HepG2 (cell line): Measurements from ENCODE around the gene VEGFA. TPM values are rescaled to one million over a fixed set of nuclear protein-coding genes. Genes with fewer than 3 reads are reported as not detected.

ENCODE experiments used
- CHD2 ChIP-seq: IDR thresholded peaks from 2 replicates; pipeline ENCODE4 v1.6.1; 2011; ENCODE audit warnings: low read depth, low read length, improper control_type of control experiment
- DPF2 ChIP-seq: sonication (generic); formaldehyde crosslinking; IDR thresholded peaks from 2 replicates; pipeline ENCODE4 v1.4.0; 2020; ENCODE audit warnings: mild to moderate bottlenecking, low read depth, missing genetic modification reagents, borderline replicate concordance
- EP300 ChIP-seq, 3 experiments: sonication (generic) in 1 of 3; formaldehyde crosslinking in 1 of 3; IDR thresholded peaks; 2 replicates each; pipeline versions ENCODE4 v1.5.1 to v1.6.1; 2011 to 2020; ENCODE audit warnings: low read depth in 2 of 3, low read length in 2 of 3, borderline replicate concordance in 1 of 3, improper control_type of control experiment in 1 of 3, mild to moderate bottlenecking in 1 of 3, missing genetic modification reagents in 1 of 3, moderate library complexity in 1 of 3
- GABPB1 ChIP-seq: IDR thresholded peaks from 2 replicates; pipeline ENCODE4 v1.6.1; 2016; ENCODE audit warnings: mild to moderate bottlenecking, missing genetic modification reagents, moderate library complexity, missing compliant biosample characterization
- ISL2 ChIP-seq: sonication (generic); formaldehyde crosslinking; IDR thresholded peaks from 2 replicates; pipeline ENCODE4 v1.5.0; 2020; ENCODE audit warnings: missing genetic modification reagents
- ISX ChIP-seq: sonication (generic); formaldehyde crosslinking; conservative IDR thresholded peaks from 2 replicates; pipeline ENCODE4 v1.5.0; 2020; ENCODE audit warnings: missing genetic modification reagents
- MAFG ChIP-seq: sonication (generic); formaldehyde crosslinking; IDR thresholded peaks from 2 replicates; pipeline ENCODE4 v1.5.1; 2020; ENCODE audit warnings: mild to moderate bottlenecking, missing genetic modification reagents
- PHF5A ChIP-seq: IDR thresholded peaks from one replicate; pipeline ENCODE4 v1.6.1; 2018; ENCODE audit warnings: low read depth, missing genetic modification reagents; ENCODE audit not compliant: unreplicated experiment
- PTBP1 ChIP-seq: fragments of 200-400 bp; formaldehyde crosslinking; IDR thresholded peaks from 2 replicates; pipeline ENCODE4 v1.6.1; 2018; ENCODE audit warnings: low read length, low read depth; ENCODE audit not compliant: poor library complexity, severe bottlenecking
- SETDB1 ChIP-seq: sonication (generic); formaldehyde crosslinking; IDR thresholded peaks from 2 replicates; pipeline ENCODE4 v1.5.1; 2020; ENCODE audit warnings: missing genetic modification reagents, mild to moderate bottlenecking, borderline replicate concordance
- SOX13 ChIP-seq, 3 experiments: fragments of 450-650 bp in 1 of 3; sonication (generic) in 1 of 3; formaldehyde crosslinking in 1 of 3; IDR thresholded peaks in 2 of 3; conservative IDR thresholded peaks in 1 of 3; 2 replicates each; pipeline versions ENCODE4 v1.5.0 to v1.6.1; 2016 to 2020; ENCODE audit warnings: antibody characterized with exemption in 1 of 3, mild to moderate bottlenecking in 1 of 3, missing compliant biosample characterization in 1 of 3, missing genetic modification reagents in 1 of 3, moderate library complexity in 1 of 3
- TCF7 ChIP-seq: sonication (generic); IDR thresholded peaks from 2 replicates; pipeline ENCODE4 v1.6.1; 2016; ENCODE audit warnings: antibody characterized with exemption, low read depth
- ZKSCAN5 ChIP-seq: sonication (generic); formaldehyde crosslinking; IDR thresholded peaks from 2 replicates; pipeline ENCODE4 v1.5.1; 2020; ENCODE audit warnings: mild to moderate bottlenecking, missing genetic modification reagents
- ZNF224 ChIP-seq: sonication (generic); formaldehyde crosslinking; IDR thresholded peaks from 2 replicates; pipeline ENCODE4 v1.5.0; 2020; ENCODE audit warnings: mild to moderate bottlenecking, missing genetic modification reagents
- ZNF234 ChIP-seq: sonication (generic); formaldehyde crosslinking; conservative IDR thresholded peaks from 2 replicates; pipeline ENCODE4 v1.5.1; 2020; ENCODE audit warnings: mild to moderate bottlenecking, missing genetic modification reagents
- ZNF296 ChIP-seq: sonication (generic); formaldehyde crosslinking; conservative IDR thresholded peaks from 2 replicates; pipeline ENCODE4 v1.5.0; 2020; ENCODE audit warnings: mild to moderate bottlenecking, missing genetic modification reagents
- ZNF333 ChIP-seq: sonication (generic); formaldehyde crosslinking; IDR thresholded peaks from 2 replicates; pipeline ENCODE4 v1.4.0; 2020; ENCODE audit warnings: mild to moderate bottlenecking, missing genetic modification reagents, borderline replicate concordance
- ZNF34 ChIP-seq: sonication (generic); formaldehyde crosslinking; IDR thresholded peaks from 2 replicates; pipeline ENCODE4 v1.4.0; 2020; ENCODE audit warnings: mild to moderate bottlenecking, missing genetic modification reagents, borderline replicate concordance
- ZNF781 ChIP-seq: sonication (generic); formaldehyde crosslinking; IDR thresholded peaks from 2 replicates; pipeline ENCODE4 v1.5.1; 2020; ENCODE audit warnings: borderline replicate concordance, mild to moderate bottlenecking, missing genetic modification reagents; ENCODE audit errors: not compliant biosample characterization
- ZNF839 ChIP-seq: sonication (generic); formaldehyde crosslinking; IDR thresholded peaks from 2 replicates; pipeline ENCODE4 v1.4.0; 2020; ENCODE audit warnings: missing genetic modification reagents, mild to moderate bottlenecking, borderline replicate concordance
- ZNF879 ChIP-seq: sonication (generic); formaldehyde crosslinking; IDR thresholded peaks from 2 replicates; pipeline ENCODE4 v1.8.1; 2023; ENCODE audit warnings: missing genetic modification reagents
- ZSCAN22 ChIP-seq: sonication (generic); formaldehyde crosslinking; IDR thresholded peaks from 2 replicates; pipeline ENCODE4 v1.4.0; 2020; ENCODE audit warnings: mild to moderate bottlenecking, missing genetic modification reagents
- polyA plus RNA-seq, 8 experiments: library from polyadenylated mRNA; depleted of rRNA in 3 of 8; stranded (reverse) in 7 of 8; unstranded in 1 of 8; fragments of >200 nt; fragmentation: Illumina TruSeq in 4 of 8; extraction: Trizol in 4 of 8; gene quantifications; 2 replicates each; pipeline versions ENCODE4 v1.2.1 to v1.2.3, GENCODE V29; 2011 to 2016; ENCODE audit warnings: low read depth in 4 of 8, missing spikeins in 1 of 8, mixed read lengths in 1 of 8; ENCODE audit not compliant: insufficient read depth in 1 of 8
- total RNA-seq, 5 experiments: library from RNA; depleted of rRNA; stranded (reverse); fragments of >200 nt; fragmentation: Illumina TruSeq; extraction: Trizol; gene quantifications; 2 replicates each; pipeline ENCODE4 v1.2.3, GENCODE V29; 2016; ENCODE audit warnings: low read depth in 1 of 5
- TF ChIP-seq, protein P1 (sequence below): sonication (generic); formaldehyde crosslinking; IDR thresholded peaks from 2 replicates; pipeline ENCODE4 v1.4.0; 2020; ENCODE audit warnings: missing genetic modification reagents
- TF ChIP-seq, protein P2 (sequence below): sonication (generic); formaldehyde crosslinking; IDR thresholded peaks from 2 replicates; pipeline ENCODE4 v1.5.1; 2020; ENCODE audit warnings: mild to moderate bottlenecking, moderate library complexity, missing genetic modification reagents
- TF ChIP-seq, protein P3 (sequence below): sonication (generic); formaldehyde crosslinking; IDR thresholded peaks from 2 replicates; pipeline ENCODE4 v1.8.1; 2023; ENCODE audit warnings: missing genetic modification reagents, mild to moderate bottlenecking, borderline replicate concordance
- TF ChIP-seq, protein P4 (sequence below): sonication (generic); formaldehyde crosslinking; IDR thresholded peaks from 2 replicates; pipeline ENCODE4 v1.5.0; 2020; ENCODE audit warnings: mild to moderate bottlenecking, missing genetic modification reagents

Gene VEGFA
- total and polyA plus RNA-seq, 2 of the 13 experiments (the other 11 are each of a cell fraction or from before 2014, with no cell fraction given): 68.1 to 629 TPM

DNA sequence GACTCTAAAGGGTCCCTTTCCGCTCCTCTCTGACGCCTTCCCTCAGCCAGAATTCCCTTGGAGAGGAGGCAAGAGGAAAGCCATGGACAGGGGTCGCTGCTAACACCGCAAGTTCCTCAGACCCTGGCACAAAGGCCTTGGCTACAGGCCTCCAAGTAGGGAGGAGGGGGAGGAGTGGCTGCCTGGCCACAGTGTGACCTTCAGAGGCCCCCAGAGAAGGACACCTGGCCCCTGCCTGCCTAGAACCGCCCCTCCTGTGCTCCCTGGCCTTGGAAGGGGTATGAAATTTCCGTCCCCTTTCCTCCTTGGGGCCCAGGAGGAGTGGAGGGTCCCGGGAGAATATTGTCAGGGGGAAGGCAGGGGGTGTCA, 2.7 kb downstream of the VEGFA start (continued):
- no peak for TF ChIP-seq ZNF34
- no peak for TF ChIP-seq ZNF234 (CRISPR knock-in tag)
- no peak for TF ChIP-seq EP300 (IDR thresholded peaks at IDR 0.05; ENCODE audit: low read depth in 2 of 2, low read length in 2 of 2)
- TF ChIP-seq EP300 (CRISPR knock-in tag; IDR thresholded peaks at IDR 0.05; ENCODE audit: borderline replicate concordance): no peak
- no peak for TF ChIP-seq ISX
- no peak for TF ChIP-seq MAFG (CRISPR knock-in tag)
- no peak for TF ChIP-seq PHF5A (CRISPR knock-in tag)
- no peak for TF ChIP-seq ZNF296 (CRISPR knock-in tag)
- TF ChIP-seq PTBP1: no peak
- no peak for TF ChIP-seq SETDB1
- no peak for TF ChIP-seq ISL2
- TF ChIP-seq CHD2: no peak
- TF ChIP-seq ZNF224 (CRISPR knock-in tag): no peak
- TF ChIP-seq, protein P1, sequence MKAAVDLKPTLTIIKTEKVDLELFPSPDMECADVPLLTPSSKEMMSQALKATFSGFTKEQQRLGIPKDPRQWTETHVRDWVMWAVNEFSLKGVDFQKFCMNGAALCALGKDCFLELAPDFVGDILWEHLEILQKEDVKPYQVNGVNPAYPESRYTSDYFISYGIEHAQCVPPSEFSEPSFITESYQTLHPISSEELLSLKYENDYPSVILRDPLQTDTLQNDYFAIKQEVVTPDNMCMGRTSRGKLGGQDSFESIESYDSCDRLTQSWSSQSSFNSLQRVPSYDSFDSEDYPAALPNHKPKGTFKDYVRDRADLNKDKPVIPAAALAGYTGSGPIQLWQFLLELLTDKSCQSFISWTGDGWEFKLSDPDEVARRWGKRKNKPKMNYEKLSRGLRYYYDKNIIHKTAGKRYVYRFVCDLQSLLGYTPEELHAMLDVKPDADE (CRISPR knock-in tag): no peak
- TF ChIP-seq ZNF879 (CRISPR knock-in tag): no peak
- TF ChIP-seq, protein P2, sequence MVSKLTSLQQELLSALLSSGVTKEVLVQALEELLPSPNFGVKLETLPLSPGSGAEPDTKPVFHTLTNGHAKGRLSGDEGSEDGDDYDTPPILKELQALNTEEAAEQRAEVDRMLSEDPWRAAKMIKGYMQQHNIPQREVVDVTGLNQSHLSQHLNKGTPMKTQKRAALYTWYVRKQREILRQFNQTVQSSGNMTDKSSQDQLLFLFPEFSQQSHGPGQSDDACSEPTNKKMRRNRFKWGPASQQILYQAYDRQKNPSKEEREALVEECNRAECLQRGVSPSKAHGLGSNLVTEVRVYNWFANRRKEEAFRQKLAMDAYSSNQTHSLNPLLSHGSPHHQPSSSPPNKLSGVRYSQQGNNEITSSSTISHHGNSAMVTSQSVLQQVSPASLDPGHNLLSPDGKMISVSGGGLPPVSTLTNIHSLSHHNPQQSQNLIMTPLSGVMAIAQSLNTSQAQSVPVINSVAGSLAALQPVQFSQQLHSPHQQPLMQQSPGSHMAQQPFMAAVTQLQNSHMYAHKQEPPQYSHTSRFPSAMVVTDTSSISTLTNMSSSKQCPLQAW: 0 out of 2 replicates have a peak, but pooled peaks have one; percentile 9
- no peak for TF ChIP-seq GABPB1 (CRISPR knock-in tag)
- no peak for TF ChIP-seq ZNF839 (CRISPR knock-in tag)
- TF ChIP-seq DPF2 (CRISPR knock-in tag): no peak
- no peak for TF ChIP-seq ZSCAN22 (CRISPR knock-in tag)
- TF ChIP-seq, protein P3, sequence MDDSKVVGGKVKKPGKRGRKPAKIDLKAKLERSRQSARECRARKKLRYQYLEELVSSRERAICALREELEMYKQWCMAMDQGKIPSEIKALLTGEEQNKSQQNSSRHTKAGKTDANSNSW (CRISPR knock-in tag): no peak
- TF ChIP-seq ZNF333 (CRISPR knock-in tag): no peak
- TF ChIP-seq TCF7: no peak
- TF ChIP-seq ZNF781 (CRISPR knock-in tag): peak; percentile 53
- TF ChIP-seq, protein P4, sequence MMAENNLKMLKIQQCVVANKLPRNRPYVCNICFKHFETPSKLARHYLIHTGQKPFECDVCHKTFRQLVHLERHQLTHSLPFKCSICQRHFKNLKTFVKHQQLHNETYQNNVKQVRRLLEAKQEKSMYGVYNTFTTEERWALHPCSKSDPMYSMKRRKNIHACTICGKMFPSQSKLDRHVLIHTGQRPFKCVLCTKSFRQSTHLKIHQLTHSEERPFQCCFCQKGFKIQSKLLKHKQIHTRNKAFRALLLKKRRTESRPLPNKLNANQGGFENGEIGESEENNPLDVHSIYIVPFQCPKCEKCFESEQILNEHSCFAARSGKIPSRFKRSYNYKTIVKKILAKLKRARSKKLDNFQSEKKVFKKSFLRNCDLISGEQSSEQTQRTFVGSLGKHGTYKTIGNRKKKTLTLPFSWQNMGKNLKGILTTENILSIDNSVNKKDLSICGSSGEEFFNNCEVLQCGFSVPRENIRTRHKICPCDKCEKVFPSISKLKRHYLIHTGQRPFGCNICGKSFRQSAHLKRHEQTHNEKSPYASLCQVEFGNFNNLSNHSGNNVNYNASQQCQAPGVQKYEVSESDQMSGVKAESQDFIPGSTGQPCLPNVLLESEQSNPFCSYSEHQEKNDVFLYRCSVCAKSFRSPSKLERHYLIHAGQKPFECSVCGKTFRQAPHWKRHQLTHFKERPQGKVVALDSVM (CRISPR knock-in tag): no peak
- TF ChIP-seq SOX13 (IDR thresholded peaks at IDR 0.05): 0 out of 2 replicates have a peak, but pooled peaks have one; percentile 26
- peak in 1 of 2 experiments; percentile 32; a peak in 2 of 4 replicates for TF ChIP-seq SOX13 (CRISPR knock-in tag; conservative IDR thresholded peaks at IDR 0.05 in 1 of 2, IDR thresholded peaks at IDR 0.05 in 1 of 2)
- TF ChIP-seq ZKSCAN5 (CRISPR knock-in tag): no peak
